Fibroblast of lung (primary cell): ENCODE data around the gene MYO18A.

Experiments used
- CTCF ChIP-seq, 2 donors: IDR thresholded peaks in 1 of 2; conservative IDR thresholded peaks in 1 of 2; 1 replicate in 1 of 2; 2 replicates in 1 of 2; pipeline ENCODE4 v1.5.1; 2011 to 2012; ENCODE audit warnings: low read length in 2 of 2, control low read depth in 1 of 2, inconsistent platforms in 1 of 2, low read depth in 1 of 2, mild to moderate bottlenecking in 1 of 2
- EZH2 ChIP-seq: IDR thresholded peaks from 2 replicates; pipeline ENCODE4 v1.5.1; 2012; ENCODE audit warnings: low read length, control low read depth, mild to moderate bottlenecking; ENCODE audit errors: missing control alignments

- no peak for TF ChIP-seq CTCF (conservative IDR thresholded peaks at IDR 0.05 in 1 of 2, IDR thresholded peaks at IDR 0.05 in 1 of 2; ENCODE audit: low read depth in 1 of 2, low read length in 2 of 2)
- TF ChIP-seq EZH2: no peak
Observed at GRCh38 chr17:29127840-29128239, 52.4 kb downstream of the MYO18A start.
